Suprapubic skin (tissue), 4 donors: ENCODE data around the gene ALMS1. TPM values are rescaled to one million over a fixed set of nuclear protein-coding genes. Genes with fewer than 3 reads are reported as not detected.
"Not testable (repeated sequence)": the region's sequence is repeated elsewhere in the genome, so short reads cannot be mapped to it uniquely, and the experiment has no call there.

Source experiments
- DNase-seq, 2 donors: peaks; one replicate each; pipeline ENCODE4 v3.0.0-alpha.2; 2019; ENCODE audit warnings: low spot score in 2 of 2
- H3K27ac ChIP-seq: fragments of 200-600 bp; sonication (generic); one replicate; pipeline ENCODE4 v1.5.1; 2019
- H3K27me3 ChIP-seq: fragments of 200-600 bp; sonication (generic); one replicate; pipeline ENCODE4 v1.5.1; 2019
- H3K36me3 ChIP-seq: fragments of 200-600 bp; sonication (generic); one replicate; pipeline ENCODE4 v1.5.1; 2019
- H3K4me1 ChIP-seq: fragments of 200-600 bp; sonication (generic); one replicate; pipeline ENCODE4 v1.5.1; 2019
- H3K4me3 ChIP-seq: fragments of 200-600 bp; sonication (generic); one replicate; pipeline ENCODE4 v1.5.1; 2019; ENCODE audit warnings: mild to moderate bottlenecking
- H3K9me3 ChIP-seq: fragments of 200-600 bp; sonication (generic); one replicate; pipeline ENCODE4 v1.5.1; 2019
- CTCF ChIP-seq, 2 donors: fragments of 200-600 bp in 1 of 2; fragments of 450-650 bp in 1 of 2; sonication (generic) in 1 of 2; IDR thresholded peaks; one replicate each; pipeline ENCODE4 v1.5.1; 2016 to 2019; ENCODE audit warnings: antibody characterized with exemption in 2 of 2, mild to moderate bottlenecking in 1 of 2, moderate library complexity in 1 of 2
- EP300 ChIP-seq: sonication (generic); formaldehyde crosslinking; IDR thresholded peaks from one replicate; pipeline ENCODE4 v1.6.1; 2017; ENCODE audit warnings: antibody characterized with exemption
- POLR2A ChIP-seq, 2 donors: fragments of 450-650 bp; IDR thresholded peaks; one replicate each; pipeline ENCODE4 v1.6.1; 2017; ENCODE audit warnings: antibody characterized with exemption in 2 of 2, mild to moderate bottlenecking in 2 of 2, moderate library complexity in 2 of 2
- POLR2AphosphoS5 ChIP-seq, 3 donors: sonication (generic); formaldehyde crosslinking; IDR thresholded peaks; one replicate each; pipeline ENCODE4 v1.6.1; 2017; ENCODE audit warnings: antibody characterized with exemption in 3 of 3
- WGBS: methylation state at CpG from one replicate; pipeline ENCODE4 v1.1.5; 2018; 5-methylcytosine and 5-hydroxymethylcytosine counted together
- total RNA-seq, 4 donors: library from RNA; depleted of rRNA; stranded (reverse); fragments of >200 nt; gene quantifications; one replicate each; pipeline ENCODE4 v1.1.0, GENCODE V29; 2016

The ALMS1 gene
- total RNA-seq, 4 donors from 2014 or later, result 12.3 to 24.0 (median 18.5) TPM

GRCh38 chr2:73610111-73610510 is 224.5 kb downstream of the ALMS1 start:
- no peak for DNase-seq
- Histone ChIP-seq H3K4me3 (no peak overlapping the region), H3K36me3 (peaks cover 4% of the 10 kb centered on the region), H3K27ac (no peak overlapping the region), H3K9me3 (no peaks in the 10 kb centered on the region), H3K27me3 (no peaks in the 10 kb centered on the region), H3K4me1 (no peaks in the 10 kb centered on the region)
- WGBS, result 79% methylated on average over 3 of the region's 3 CpGs
- TF ChIP-seq EP300 (no peak), CTCF (IDR thresholded peaks at IDR 0.05) (no peak), POLR2A (IDR thresholded peaks at IDR 0.05) (no peak), POLR2AphosphoS5 (IDR thresholded peaks at IDR 0.05) (no peak)

GRCh38 chr2:73611193-73611592 is 225.6 kb downstream of the ALMS1 start:
- peaks cover 4% of the 10 kb centered on the region for H3K36me3 ChIP-seq
- H3K27me3 ChIP-seq, result no peaks in the 10 kb centered on the region
- WGBS, result 94% methylated on average over 4 of the region's 4 CpGs
- H3K4me1 ChIP-seq, result no peaks in the 10 kb centered on the region
- DNase-seq, result no peak
- no peak overlapping the region for H3K4me3 ChIP-seq
- H3K9me3 ChIP-seq, result no peaks in the 10 kb centered on the region
- H3K27ac ChIP-seq, result no peak overlapping the region
- TF ChIP-seq CTCF (IDR thresholded peaks at IDR 0.05), result no peak
- no peak for TF ChIP-seq POLR2AphosphoS5 (IDR thresholded peaks at IDR 0.05)
- no peak for TF ChIP-seq POLR2A (IDR thresholded peaks at IDR 0.05)
- no peak for TF ChIP-seq EP300

- TF ChIP-seq CTCF (IDR thresholded peaks at IDR 0.05) (no peak), EP300 (no peak), POLR2AphosphoS5 (IDR thresholded peaks at IDR 0.05) (no peak), POLR2A (IDR thresholded peaks at IDR 0.05) (no peak)
- 85% methylated on average over 1 of the region's 1 CpG for WGBS
- DNase-seq, result no peak
- H3K4me3 ChIP-seq, result no peak overlapping the region
- no peaks in the 10 kb centered on the region for H3K27me3 ChIP-seq
- H3K4me1 ChIP-seq, result no peaks in the 10 kb centered on the region
- no peak overlapping the region for H3K27ac ChIP-seq
- peaks cover 4% of the 10 kb centered on the region for H3K36me3 ChIP-seq
- no peaks in the 10 kb centered on the region for H3K9me3 ChIP-seq
These were observed 226.2 kb downstream of the ALMS1 start for GRCh38 chr2:73611867-73612266.

GRCh38 chr2:73614105-73614504 is 228.5 kb downstream of the ALMS1 start:
- Histone ChIP-seq H3K27ac (no peak overlapping the region), H3K36me3 (peaks cover under 1% of the 10 kb centered on the region), H3K27me3 (no peaks in the 10 kb centered on the region), H3K4me1 (no peaks in the 10 kb centered on the region), H3K9me3 (no peaks in the 10 kb centered on the region), H3K4me3 (no peak overlapping the region)
- no peak for DNase-seq
- 78% methylated on average over 3 of the region's 3 CpGs for WGBS
- TF ChIP-seq POLR2A (IDR thresholded peaks at IDR 0.05) (no peak), POLR2AphosphoS5 (IDR thresholded peaks at IDR 0.05) (no peak), CTCF (IDR thresholded peaks at IDR 0.05) (no peak), EP300 (no peak)

GRCh38 chr2:73614997-73615396 is 229.4 kb downstream of the ALMS1 start:
- TF ChIP-seq POLR2AphosphoS5 (IDR thresholded peaks at IDR 0.05) (no peak), EP300 (no peak), POLR2A (IDR thresholded peaks at IDR 0.05) (no peak), CTCF (IDR thresholded peaks at IDR 0.05) (no peak)
- DNase-seq, result no peak
- H3K4me1 ChIP-seq, result no peaks in the 10 kb centered on the region
- no peaks in the 10 kb centered on the region for H3K9me3 ChIP-seq
- no peaks in the 10 kb centered on the region for H3K36me3 ChIP-seq
- no peaks in the 10 kb centered on the region for H3K27me3 ChIP-seq
- H3K27ac ChIP-seq, result no peak overlapping the region
- no peak overlapping the region for H3K4me3 ChIP-seq

GRCh38 chr2:73619925-73620324 is 234.3 kb downstream of the ALMS1 start:
- WGBS, result 84% methylated on average over 3 of the region's 3 CpGs
- H3K27ac ChIP-seq, DNase-seq, H3K36me3 ChIP-seq, H3K4me1 ChIP-seq, H3K4me3 ChIP-seq, H3K27me3 ChIP-seq, H3K9me3 ChIP-seq: not testable (repeated sequence)

GRCh38 chr2:73624036-73624435 is 238.4 kb downstream of the ALMS1 start:
- H3K4me3 ChIP-seq, DNase-seq: not testable (repeated sequence)

GRCh38 chr2:73624625-73625024 is 239.0 kb downstream of the ALMS1 start:
- H3K4me3 ChIP-seq, H3K4me1 ChIP-seq, H3K36me3 ChIP-seq, H3K27ac ChIP-seq, DNase-seq, H3K9me3 ChIP-seq, H3K27me3 ChIP-seq: not testable (repeated sequence)
- 69% methylated on average over 9 of the region's 9 CpGs for WGBS

More at GRCh38 chr2:73624036-73624435, 238.4 kb downstream of the ALMS1 start:
- not testable (repeated sequence) for H3K27ac ChIP-seq, H3K4me1 ChIP-seq, H3K36me3 ChIP-seq, H3K9me3 ChIP-seq, H3K27me3 ChIP-seq

- DNase-seq, H3K27ac ChIP-seq, H3K27me3 ChIP-seq, H3K36me3 ChIP-seq, H3K4me1 ChIP-seq, H3K4me3 ChIP-seq, H3K9me3 ChIP-seq: not testable (repeated sequence)
- 59% methylated on average over 5 of the region's 5 CpGs for WGBS
These were observed 240.6 kb downstream of the ALMS1 start for GRCh38 chr2:73626237-73626636.
